22Rv1 (cell line): ENCODE data around the gene PAK5.

Experiments used
- ZFX ChIP-seq: fragments of 450-650 bp; IDR thresholded peaks from 2 replicates; pipeline ENCODE4 v1.6.1; 2017; ENCODE audit warnings: antibody characterized with exemption, borderline replicate concordance
- TF ChIP-seq, protein P1 (sequence below): fragments of 450-650 bp; IDR thresholded peaks from 2 replicates; pipeline ENCODE4 v1.5.1; 2017; ENCODE audit warnings: mild to moderate bottlenecking

DNA sequence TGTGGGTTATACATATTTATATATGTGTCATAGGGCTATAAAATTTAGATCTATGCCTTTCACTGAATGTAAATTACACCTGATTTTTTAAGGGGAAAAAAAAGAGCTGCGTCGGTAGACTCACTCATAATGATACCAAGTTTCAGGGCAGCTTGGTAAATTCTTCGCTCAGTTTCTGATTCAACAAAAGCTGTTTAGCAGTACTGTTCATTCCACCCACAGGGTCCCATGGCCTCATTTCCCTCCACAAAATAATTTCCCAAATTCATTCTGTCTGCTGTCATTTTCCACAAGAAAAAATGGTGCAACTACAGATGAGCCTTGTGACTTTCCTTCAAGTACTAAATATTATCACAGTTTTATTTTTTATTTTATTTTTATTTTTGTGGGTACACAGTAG lies 63.7 kb downstream of the PAK5 start:
- TF ChIP-seq, protein P1, sequence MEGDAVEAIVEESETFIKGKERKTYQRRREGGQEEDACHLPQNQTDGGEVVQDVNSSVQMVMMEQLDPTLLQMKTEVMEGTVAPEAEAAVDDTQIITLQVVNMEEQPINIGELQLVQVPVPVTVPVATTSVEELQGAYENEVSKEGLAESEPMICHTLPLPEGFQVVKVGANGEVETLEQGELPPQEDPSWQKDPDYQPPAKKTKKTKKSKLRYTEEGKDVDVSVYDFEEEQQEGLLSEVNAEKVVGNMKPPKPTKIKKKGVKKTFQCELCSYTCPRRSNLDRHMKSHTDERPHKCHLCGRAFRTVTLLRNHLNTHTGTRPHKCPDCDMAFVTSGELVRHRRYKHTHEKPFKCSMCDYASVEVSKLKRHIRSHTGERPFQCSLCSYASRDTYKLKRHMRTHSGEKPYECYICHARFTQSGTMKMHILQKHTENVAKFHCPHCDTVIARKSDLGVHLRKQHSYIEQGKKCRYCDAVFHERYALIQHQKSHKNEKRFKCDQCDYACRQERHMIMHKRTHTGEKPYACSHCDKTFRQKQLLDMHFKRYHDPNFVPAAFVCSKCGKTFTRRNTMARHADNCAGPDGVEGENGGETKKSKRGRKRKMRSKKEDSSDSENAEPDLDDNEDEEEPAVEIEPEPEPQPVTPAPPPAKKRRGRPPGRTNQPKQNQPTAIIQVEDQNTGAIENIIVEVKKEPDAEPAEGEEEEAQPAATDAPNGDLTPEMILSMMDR, result no peak
- no peak for TF ChIP-seq ZFX
